ENCODE results near the gene MAD2L1BP.

Gene MAD2L1BP

DNA sequence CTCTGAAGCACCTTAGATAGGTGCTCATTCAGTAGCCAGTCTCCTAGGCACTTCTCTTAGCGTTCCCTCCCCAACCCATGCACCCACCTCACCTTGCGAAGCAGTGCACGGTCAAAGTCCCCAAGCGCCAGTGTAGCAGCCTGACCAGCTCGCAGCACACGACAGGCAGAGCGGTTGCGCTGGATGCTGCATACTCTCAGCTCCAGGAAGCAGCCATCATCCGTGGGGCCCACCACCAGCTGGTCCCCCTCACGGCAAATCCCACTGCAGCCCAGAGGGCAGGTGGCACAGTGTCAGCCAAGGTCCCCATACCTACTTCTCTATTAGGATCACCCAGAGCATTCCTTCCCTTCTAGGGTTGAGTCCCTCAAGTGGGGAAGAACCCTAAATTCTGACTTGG is 13.1 kb upstream of the MAD2L1BP start:
- TF ChIP-seq ISL1 (CRISPR knock-in tag; IDR thresholded peaks at IDR 0.05) (no peak), OSR1 (CRISPR knock-in tag; IDR thresholded peaks at IDR 0.05) (no peak), CSDC2 (CRISPR knock-in tag; IDR thresholded peaks at IDR 0.05) (no peak), ARNTL (CRISPR knock-in tag; IDR thresholded peaks at IDR 0.05; ENCODE audit: borderline replicate concordance, low read depth) (no peak), TOX (CRISPR knock-in tag; IDR thresholded peaks at IDR 0.05; ENCODE audit: borderline replicate concordance) (no peak), ZNF565 (CRISPR knock-in tag; conservative IDR thresholded peaks at IDR 0.05; ENCODE audit: low read depth) (no peak), RARB (CRISPR knock-in tag; IDR thresholded peaks at IDR 0.05) (no peak), ZNF70 (CRISPR knock-in tag; IDR thresholded peaks at IDR 0.05) (no peak), GLIS3 (CRISPR knock-in tag; IDR thresholded peaks at IDR 0.05) (no peak), SNAI2 (CRISPR knock-in tag; IDR thresholded peaks at IDR 0.05) (no peak), BACH2 (CRISPR knock-in tag; IDR thresholded peaks at IDR 0.05; ENCODE audit: borderline replicate concordance) (no peak), ZFP3 (CRISPR knock-in tag; IDR thresholded peaks at IDR 0.05) (no peak), ZNF8 (CRISPR knock-in tag; IDR thresholded peaks at IDR 0.05) (no peak)
- TF ChIP-seq, protein P1, sequence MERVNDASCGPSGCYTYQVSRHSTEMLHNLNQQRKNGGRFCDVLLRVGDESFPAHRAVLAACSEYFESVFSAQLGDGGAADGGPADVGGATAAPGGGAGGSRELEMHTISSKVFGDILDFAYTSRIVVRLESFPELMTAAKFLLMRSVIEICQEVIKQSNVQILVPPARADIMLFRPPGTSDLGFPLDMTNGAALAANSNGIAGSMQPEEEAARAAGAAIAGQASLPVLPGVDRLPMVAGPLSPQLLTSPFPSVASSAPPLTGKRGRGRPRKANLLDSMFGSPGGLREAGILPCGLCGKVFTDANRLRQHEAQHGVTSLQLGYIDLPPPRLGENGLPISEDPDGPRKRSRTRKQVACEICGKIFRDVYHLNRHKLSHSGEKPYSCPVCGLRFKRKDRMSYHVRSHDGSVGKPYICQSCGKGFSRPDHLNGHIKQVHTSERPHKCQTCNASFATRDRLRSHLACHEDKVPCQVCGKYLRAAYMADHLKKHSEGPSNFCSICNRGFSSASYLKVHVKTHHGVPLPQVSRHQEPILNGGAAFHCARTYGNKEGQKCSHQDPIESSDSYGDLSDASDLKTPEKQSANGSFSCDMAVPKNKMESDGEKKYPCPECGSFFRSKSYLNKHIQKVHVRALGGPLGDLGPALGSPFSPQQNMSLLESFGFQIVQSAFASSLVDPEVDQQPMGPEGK (CRISPR knock-in tag; IDR thresholded peaks at IDR 0.05; ENCODE audit: borderline replicate concordance): no peak
- TF ChIP-seq, protein P2, sequence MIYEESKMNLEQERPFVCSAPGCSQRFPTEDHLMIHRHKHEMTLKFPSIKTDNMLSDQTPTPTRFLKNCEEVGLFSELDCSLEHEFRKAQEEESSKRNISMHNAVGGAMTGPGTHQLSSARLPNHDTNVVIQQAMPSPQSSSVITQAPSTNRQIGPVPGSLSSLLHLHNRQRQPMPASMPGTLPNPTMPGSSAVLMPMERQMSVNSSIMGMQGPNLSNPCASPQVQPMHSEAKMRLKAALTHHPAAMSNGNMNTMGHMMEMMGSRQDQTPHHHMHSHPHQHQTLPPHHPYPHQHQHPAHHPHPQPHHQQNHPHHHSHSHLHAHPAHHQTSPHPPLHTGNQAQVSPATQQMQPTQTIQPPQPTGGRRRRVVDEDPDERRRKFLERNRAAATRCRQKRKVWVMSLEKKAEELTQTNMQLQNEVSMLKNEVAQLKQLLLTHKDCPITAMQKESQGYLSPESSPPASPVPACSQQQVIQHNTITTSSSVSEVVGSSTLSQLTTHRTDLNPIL (CRISPR knock-in tag; IDR thresholded peaks at IDR 0.05; ENCODE audit: low read depth): no peak
- TF ChIP-seq, protein P3, sequence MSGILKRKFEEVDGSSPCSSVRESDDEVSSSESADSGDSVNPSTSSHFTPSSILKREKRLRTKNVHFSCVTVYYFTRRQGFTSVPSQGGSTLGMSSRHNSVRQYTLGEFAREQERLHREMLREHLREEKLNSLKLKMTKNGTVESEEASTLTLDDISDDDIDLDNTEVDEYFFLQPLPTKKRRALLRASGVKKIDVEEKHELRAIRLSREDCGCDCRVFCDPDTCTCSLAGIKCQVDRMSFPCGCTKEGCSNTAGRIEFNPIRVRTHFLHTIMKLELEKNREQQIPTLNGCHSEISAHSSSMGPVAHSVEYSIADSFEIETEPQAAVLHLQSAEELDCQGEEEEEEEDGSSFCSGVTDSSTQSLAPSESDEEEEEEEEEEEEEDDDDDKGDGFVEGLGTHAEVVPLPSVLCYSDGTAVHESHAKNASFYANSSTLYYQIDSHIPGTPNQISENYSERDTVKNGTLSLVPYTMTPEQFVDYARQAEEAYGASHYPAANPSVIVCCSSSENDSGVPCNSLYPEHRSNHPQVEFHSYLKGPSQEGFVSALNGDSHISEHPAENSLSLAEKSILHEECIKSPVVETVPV (CRISPR knock-in tag; IDR thresholded peaks at IDR 0.05): no peak
- no peak for ATAC-seq

DNA sequence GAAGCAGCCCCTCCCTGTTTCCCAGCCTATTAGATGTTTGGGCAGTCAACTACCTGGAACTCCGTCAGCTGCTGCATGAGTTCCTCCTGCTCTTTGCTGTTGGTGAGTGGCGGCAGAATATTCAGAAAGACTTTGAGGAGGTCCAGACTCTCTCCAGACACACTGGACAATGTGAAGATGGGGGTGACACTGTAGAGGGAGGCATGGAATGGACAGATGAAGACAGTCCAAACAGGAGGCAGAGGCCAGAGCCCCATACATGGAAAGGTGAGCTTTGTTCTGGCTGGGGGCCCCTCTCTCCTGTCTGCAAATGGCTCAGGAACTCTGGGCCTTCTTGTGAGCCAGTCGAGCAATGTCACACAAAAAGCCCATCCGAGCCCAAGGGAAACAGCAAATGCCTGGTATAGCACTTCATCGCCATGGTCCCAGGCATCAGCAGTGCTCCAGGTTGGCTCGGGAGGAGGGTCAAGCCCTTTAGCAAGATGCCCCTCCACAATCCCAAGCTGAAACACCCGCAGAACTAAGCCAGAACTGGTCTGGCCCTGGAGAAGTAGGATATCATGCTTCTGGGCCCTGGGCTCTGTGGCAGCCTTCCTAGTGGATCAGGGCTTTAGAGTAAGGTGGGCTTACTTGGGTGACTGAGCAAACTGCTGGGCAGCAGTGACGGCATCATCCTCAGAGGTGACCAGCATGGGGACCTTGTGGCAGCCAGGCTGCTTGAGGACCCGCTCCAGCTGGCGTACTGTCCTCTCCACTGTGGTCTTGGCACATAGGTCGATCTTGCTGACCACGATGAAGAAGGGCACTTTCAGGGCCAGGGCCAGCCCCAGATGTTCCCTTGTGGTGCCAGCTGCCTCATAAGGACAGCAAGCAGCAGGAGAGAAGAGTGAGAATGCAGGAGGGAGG is 11.5 kb upstream of the MAD2L1BP start:
- no peak for TF ChIP-seq ARNTL (CRISPR knock-in tag; IDR thresholded peaks at IDR 0.05; ENCODE audit: borderline replicate concordance, low read depth)
- ATAC-seq: no peak

DNA sequence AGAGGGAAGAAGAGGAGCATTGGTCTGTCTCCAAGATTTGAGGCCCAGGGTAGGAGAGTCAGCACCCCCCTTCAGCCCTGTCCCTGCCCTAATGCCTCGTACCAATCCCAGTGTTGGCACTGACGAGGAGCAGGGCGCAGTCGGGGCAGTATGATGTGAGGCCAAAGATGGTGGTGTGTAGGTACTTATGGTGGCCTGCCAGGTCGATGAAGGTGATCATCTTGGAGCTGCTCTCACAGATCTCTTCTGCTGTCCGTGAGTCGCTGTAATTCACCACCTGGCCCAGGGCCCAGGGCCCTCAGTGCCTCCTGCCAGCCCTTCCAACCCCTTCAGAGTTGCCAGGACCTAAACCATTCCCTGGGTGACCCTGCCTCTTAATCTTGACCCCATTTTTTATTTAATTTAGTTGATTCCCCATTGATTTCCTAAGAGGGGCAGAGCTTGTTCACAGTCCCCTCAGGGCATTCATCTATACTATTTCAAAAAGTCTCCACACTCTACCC is 10.8 kb upstream of the MAD2L1BP start:
- ATAC-seq: no peak
- no peak for TF ChIP-seq TCF4 (CRISPR knock-in tag; IDR thresholded peaks at IDR 0.05; ENCODE audit: borderline replicate concordance)
- TF ChIP-seq GLIS3 (CRISPR knock-in tag; IDR thresholded peaks at IDR 0.05): no peak
- TF ChIP-seq ISL1 (CRISPR knock-in tag; IDR thresholded peaks at IDR 0.05): no peak
- TF ChIP-seq ZNF565 (CRISPR knock-in tag; conservative IDR thresholded peaks at IDR 0.05; ENCODE audit: low read depth): no peak
- TF ChIP-seq, protein P4, sequence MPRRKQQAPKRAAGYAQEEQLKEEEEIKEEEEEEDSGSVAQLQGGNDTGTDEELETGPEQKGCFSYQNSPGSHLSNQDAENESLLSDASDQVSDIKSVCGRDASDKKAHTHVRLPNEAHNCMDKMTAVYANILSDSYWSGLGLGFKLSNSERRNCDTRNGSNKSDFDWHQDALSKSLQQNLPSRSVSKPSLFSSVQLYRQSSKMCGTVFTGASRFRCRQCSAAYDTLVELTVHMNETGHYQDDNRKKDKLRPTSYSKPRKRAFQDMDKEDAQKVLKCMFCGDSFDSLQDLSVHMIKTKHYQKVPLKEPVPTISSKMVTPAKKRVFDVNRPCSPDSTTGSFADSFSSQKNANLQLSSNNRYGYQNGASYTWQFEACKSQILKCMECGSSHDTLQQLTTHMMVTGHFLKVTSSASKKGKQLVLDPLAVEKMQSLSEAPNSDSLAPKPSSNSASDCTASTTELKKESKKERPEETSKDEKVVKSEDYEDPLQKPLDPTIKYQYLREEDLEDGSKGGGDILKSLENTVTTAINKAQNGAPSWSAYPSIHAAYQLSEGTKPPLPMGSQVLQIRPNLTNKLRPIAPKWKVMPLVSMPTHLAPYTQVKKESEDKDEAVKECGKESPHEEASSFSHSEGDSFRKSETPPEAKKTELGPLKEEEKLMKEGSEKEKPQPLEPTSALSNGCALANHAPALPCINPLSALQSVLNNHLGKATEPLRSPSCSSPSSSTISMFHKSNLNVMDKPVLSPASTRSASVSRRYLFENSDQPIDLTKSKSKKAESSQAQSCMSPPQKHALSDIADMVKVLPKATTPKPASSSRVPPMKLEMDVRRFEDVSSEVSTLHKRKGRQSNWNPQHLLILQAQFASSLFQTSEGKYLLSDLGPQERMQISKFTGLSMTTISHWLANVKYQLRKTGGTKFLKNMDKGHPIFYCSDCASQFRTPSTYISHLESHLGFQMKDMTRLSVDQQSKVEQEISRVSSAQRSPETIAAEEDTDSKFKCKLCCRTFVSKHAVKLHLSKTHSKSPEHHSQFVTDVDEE (CRISPR knock-in tag; IDR thresholded peaks at IDR 0.05): no peak
- TF ChIP-seq CSDC2 (CRISPR knock-in tag; IDR thresholded peaks at IDR 0.05): no peak
- TF ChIP-seq RARB (CRISPR knock-in tag; IDR thresholded peaks at IDR 0.05): no peak
- no peak for TF ChIP-seq ZFP30 (CRISPR knock-in tag; IDR thresholded peaks at IDR 0.05)
- no peak for TF ChIP-seq TOX (CRISPR knock-in tag; IDR thresholded peaks at IDR 0.05; ENCODE audit: borderline replicate concordance)
- no peak for TF ChIP-seq ZNF8 (CRISPR knock-in tag; IDR thresholded peaks at IDR 0.05)
- TF ChIP-seq, protein P5, sequence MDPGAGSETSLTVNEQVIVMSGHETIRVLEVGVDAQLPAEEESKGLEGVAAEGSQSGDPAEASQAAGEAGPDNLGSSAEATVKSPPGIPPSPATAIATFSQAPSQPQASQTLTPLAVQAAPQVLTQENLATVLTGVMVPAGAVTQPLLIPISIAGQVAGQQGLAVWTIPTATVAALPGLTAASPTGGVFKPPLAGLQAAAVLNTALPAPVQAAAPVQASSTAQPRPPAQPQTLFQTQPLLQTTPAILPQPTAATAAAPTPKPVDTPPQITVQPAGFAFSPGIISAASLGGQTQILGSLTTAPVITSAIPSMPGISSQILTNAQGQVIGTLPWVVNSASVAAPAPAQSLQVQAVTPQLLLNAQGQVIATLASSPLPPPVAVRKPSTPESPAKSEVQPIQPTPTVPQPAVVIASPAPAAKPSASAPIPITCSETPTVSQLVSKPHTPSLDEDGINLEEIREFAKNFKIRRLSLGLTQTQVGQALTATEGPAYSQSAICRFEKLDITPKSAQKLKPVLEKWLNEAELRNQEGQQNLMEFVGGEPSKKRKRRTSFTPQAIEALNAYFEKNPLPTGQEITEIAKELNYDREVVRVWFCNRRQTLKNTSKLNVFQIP (CRISPR knock-in tag; IDR thresholded peaks at IDR 0.05; ENCODE audit: borderline replicate concordance, low read depth): no peak
- TF ChIP-seq, protein P2 (CRISPR knock-in tag; IDR thresholded peaks at IDR 0.05; ENCODE audit: low read depth): no peak
- no peak for TF ChIP-seq ZNF70 (CRISPR knock-in tag; IDR thresholded peaks at IDR 0.05)
- TF ChIP-seq ZC3H10 (CRISPR knock-in tag; IDR thresholded peaks at IDR 0.05): no peak
- TF ChIP-seq ZFP3 (CRISPR knock-in tag; IDR thresholded peaks at IDR 0.05): no peak
- no peak for TF ChIP-seq PPARA (CRISPR knock-in tag; IDR thresholded peaks at IDR 0.05; ENCODE audit: borderline replicate concordance)
- no peak for TF ChIP-seq ESRRG (CRISPR knock-in tag; IDR thresholded peaks at IDR 0.05)

Data from SK-N-SH treated with all-trans-retinoic acid at 6 μM for 48 hours (cell line).